Fibroblast of skin of right biceps (primary cell): ENCODE results near the gene SLC35F4.
"Not testable (repeated sequence)": the region's sequence is repeated elsewhere in the genome, so short reads cannot be mapped to it uniquely, and the experiment has no call there.

Source experiments
- DNase-seq: peaks from one replicate; pipeline ENCODE4 v3.0.0-alpha.2; 2013

The SLC35F4 gene

DNA sequence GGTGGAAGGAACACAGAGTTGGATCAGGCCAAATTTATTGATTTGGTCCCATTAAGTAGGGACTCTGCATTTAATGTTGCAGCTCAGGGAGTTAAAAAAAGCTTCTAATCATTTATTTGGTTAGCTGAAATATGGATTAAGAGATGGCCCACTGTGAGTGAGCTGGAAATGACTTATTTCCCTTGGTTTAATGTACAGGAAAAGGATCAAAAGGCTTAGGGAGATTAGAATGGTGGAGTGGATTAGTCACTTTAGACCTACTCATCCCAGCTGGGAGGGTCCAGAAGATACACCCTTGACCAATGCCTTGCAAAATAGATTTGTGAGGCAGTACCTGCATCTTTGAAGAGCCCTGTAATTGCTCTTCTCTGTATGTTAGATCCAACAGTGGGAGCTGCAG lies 143.8 kb downstream of the SLC35F4 start:
- peak; percentile 8 for DNase-seq

DNA sequence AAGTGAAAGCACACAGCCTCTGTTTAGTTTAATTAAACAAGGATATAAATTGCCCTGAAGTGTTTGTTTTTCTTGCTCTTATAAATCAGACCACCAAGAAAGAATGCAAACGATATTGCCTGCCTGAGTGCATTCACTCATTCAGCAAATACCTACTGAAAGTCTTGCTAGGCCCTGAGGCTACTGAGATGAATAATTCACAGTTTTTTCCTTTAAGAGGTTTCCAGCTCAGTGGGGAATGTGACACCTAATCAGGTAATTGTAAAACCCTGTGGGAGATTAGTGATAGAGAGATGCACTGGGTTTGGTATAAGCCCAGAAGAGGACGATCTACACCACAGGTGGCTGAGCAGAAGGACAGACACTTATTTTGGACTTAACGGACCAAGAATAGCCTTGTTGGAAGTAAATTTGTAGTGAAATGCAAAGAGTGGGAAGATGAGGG lies 151.4 kb downstream of the SLC35F4 start:
- no peak for DNase-seq

DNA sequence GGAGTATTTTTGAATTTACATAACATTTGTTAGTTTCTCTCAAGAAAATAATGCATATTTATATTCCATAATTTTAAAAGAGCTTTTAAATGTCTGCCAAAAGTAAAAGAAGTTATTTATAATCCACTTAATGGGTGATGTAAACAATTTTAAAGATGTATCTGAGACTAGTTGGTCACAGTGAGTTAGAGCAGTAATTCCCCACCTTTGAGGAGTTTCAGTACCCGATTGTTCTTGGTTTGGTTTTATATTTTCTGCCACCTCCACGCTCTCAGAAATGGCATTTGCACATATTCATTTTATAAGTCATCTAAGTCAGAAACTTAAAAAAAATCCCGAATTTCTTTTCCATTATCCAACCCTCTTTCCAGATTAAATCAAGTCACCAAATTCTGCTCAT lies 153.2 kb downstream of the SLC35F4 start:
- DNase-seq: no peak

DNA sequence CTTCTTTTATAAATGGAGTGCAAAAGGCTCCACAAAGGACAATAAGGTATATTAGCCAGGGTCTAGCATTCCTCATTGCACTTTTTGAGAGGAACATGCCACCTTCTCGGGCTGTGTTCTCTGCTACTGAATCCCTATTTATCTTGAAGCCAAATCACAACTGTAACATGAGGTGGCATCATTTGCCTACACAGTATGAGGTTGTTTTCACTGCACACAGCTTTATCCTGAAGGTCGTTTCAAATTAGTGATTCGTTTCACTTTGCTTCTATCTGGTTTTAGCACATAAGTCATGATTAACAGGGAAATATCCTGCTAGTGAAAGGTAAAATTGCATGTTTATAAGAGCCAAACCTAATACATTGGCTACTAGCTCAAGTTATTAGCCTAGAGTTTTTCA lies 153.8 kb downstream of the SLC35F4 start:
- no peak for DNase-seq

DNA sequence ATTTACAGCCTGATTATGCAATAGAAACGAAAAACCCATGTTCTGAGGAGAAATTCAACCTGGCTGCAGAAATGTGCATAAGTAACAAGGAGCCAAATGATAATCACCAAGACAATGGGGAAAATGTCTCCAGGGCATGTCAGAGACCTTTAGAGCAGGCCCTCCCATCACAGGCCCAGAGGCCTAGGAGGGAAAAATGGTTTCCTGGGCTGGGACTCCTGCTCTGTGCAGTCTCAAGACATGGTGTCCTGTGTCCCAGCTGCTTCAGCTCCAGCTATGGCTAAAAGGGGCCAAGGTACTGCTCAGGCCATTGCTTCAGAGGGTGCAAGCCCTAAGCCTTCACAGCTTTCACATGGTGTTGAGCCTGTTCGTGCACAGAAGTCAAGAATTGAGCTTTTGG lies 156.0 kb downstream of the SLC35F4 start:
- DNase-seq: no peak

DNA sequence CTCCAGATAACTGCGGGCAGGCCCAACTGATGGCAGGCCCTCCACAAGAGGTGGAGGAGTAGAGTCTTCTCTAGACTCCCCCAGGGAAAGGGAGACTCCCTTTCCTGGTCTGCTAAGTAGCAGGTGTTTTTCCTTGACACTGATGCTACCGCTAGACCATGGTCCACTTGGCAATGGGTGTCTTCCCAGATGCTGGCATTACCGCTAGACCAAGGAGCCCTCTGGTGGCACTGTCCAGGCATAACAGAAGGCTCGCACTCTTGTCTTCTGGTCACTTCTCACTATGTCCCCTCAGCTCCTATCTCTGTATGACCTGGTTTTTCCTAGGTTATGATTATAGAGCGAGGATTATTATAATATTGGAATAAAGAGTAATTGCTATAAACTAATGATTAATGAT lies 156.8 kb downstream of the SLC35F4 start:
- not testable (repeated sequence) for DNase-seq

DNA sequence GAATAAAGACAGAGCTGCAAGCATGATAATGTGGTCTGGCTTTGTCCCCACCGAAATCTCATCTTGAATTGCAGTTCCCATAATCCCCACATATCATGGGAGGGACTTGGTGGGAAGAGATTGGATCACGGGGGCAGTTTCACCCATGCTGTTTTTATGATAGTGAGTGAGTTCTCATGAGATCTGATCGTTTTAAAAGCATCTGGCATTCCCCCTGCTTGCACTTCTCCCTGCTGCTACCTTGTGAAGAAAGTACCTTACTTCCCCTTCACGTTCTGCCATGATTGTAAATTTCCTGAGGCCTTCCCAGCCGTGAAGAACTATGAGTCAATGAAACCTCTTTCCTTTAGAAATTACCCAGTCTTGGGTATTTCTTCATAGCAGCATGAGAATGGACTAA lies 158.7 kb downstream of the SLC35F4 start:
- no peak for DNase-seq

DNA sequence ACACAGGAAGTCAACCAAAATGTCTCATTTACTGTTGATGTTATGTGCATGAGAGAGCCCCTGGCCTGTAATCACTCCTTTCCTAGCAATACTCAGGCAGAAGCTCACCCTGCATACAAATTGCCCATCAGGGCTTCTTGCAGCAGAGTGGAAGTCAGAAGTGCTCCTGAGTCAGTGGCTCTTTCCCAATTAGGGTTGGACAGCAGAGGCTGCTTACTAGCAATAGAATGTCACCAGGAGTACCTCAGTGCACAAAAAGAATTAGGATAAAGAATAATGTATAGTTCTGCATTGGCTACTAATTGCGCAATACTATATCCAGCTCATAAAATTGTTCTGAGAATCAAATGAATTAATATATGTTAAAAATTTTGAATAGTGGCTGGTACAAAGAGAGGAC lies 161.1 kb downstream of the SLC35F4 start:
- no peak for DNase-seq

DNA sequence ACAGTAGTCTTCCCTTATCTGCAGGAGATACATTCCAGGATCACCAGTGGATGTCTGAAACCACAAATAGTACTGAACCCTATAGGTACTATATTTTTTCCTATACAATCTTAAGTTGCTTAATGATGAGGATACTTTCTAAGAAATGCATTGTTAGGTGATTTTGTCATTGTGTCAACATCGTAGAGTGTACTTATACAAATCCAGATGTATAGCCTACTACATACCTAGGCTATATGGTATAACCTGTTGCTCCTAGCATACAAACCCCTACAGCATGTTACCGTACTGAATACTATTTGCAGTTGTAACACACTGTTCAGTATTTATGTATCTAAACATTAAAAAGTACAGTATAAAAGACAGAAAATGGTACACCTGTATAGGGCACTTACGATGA lies 165.9 kb downstream of the SLC35F4 start:
- no peak for DNase-seq

DNA sequence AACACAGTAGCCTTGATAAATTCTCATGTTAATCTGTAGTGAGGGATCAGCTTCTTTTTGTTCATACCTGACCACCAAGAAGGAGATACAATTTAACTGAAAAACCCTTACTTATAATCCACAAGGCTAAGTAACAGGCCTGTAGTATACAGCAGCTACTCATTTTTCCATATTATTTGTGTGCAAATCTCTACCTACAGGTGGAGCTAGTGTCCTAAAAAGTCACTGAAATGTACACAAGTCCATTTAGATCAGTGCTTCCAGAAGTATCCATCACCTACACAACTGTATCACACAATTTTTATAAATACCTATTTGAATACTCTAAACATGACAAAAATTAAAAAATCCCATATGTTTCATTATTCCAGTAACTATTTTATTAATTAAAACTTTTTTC lies 173.2 kb downstream of the SLC35F4 start:
- peak; percentile 58 for DNase-seq

DNA sequence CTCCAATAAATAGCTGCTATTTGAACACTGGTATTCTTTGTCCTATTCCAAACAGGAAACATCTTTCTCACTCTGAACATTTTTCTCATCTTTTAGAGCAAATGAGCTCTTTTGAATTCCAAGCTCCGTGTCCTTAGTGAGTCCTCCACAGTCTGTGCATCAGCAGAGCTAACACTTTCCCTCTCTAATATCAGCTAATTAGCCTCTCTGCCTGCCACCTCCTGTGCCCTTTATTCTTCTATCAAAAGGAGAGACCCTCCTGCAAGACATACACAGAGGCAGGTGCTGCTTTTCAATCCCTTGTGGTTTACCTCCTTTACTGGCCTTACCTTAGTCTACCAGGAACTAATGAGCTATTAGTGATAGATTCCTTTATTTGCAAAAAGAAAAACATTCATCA lies 178.5 kb downstream of the SLC35F4 start:
- no peak for DNase-seq

DNA sequence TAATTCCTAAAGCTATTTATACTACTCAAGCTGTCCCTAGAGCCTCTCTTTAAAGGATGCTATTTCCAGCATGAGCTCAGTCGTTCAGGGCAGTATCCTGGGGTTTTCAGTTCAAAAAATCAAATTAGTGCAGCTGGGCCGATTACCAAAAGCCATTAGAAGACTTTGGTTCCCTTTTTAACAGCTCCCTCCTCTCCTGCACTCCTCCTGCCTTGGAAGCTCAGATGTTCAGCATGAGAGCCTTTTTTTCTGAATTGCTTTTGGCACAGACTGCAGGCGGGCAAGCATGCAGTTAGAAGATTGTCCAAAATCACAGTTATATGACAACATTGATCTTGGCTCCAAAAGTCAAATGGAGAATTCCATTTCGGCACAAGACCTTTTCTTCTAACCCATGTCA lies 179.6 kb downstream of the SLC35F4 start:
- no peak for DNase-seq

DNA sequence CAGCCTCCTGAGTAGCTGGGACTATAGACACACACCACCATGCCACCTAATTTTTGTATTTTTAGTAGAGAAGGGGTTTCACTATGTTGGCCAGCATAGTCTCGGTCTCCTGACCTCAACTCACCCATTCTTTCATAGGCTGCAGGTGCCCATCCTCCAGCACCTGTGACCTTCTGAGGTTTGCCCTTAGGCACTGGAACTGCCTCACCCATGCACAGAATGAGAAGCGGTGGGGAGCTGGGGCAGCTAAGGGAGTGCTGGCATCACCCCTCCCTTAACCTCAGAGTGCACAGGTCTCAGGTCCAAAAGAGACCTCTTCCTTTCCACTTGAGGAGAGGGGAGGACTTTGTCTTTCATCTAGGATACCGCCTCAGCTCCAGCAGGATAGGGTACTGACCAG lies 194.9 kb downstream of the SLC35F4 start:
- no peak for DNase-seq

DNA sequence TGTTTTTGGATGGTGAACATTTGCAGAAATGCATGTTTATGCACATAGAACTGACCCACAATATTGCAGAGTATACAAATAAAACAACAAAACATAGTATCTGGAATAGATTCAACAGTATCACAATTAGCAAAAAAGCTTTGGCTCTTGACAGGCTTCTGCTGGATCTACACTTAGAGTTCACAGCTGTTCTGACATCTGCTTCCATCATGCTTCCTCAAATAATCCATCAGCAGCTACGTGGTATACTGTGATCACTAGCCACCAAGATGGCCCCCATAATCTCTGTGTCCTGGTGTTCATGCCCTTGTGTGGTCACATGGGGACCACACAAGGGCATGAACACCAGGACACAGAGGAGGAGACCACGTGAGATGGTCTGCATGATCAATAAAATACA lies 205.7 kb downstream of the SLC35F4 start:
- DNase-seq: no peak

DNA sequence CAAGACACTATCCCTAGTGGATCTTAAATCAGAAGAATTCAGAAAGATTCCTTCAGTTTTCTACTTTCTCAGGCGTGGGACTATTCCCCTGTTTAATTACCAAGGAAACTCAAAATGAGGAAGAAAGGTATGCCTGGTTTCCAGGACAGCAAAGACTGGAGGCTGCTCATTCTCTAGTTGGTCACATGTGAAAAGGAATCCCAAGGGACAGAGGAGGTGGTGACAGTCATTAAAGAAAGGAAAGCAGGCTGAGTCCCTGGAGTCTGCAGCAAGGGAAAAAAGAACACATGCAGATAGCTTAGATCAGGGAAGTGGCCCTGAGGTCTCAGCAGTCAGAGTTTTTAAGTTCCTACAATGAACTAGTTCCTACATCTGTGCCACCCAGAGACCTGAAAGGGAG lies 206.8 kb downstream of the SLC35F4 start:
- no peak for DNase-seq

DNA sequence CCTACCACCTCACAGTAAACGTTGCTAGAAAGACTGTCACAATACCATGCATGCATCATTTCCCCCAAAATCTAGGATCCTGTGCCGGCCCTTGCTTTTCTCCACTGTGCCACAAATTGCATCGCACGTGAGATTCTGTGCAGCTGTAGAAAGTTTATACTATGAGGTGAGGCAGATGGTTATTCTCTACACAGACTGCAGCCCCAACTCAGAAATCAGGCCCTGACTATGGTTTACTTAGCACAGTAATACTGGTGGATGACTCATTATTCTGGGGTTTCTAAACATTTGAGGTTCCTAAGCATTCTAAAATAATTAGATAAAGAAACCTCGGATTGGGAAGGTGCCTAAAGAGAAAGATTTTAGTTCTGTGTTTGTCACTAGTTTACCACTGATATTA lies 208.4 kb downstream of the SLC35F4 start:
- peak; percentile 47 for DNase-seq

DNA sequence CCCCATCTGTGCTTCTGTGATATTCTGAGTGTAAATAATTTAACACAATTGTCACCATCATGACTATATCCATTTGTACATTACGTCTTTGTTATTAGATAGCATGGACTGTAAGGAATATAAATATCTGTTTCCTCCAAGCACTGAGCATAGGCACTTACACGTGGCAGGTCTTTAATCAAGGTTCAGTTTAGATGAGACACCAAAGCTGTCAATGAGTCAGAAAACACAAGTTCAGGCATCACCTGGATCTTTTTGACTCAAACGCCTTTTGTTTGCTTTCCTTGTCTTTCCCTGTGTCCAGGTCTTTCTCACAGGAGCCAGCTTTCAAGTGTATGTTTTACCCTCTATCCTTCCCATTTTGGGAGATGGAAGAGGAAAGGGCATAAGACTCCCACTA lies 209.0 kb downstream of the SLC35F4 start:
- DNase-seq: no peak

DNA sequence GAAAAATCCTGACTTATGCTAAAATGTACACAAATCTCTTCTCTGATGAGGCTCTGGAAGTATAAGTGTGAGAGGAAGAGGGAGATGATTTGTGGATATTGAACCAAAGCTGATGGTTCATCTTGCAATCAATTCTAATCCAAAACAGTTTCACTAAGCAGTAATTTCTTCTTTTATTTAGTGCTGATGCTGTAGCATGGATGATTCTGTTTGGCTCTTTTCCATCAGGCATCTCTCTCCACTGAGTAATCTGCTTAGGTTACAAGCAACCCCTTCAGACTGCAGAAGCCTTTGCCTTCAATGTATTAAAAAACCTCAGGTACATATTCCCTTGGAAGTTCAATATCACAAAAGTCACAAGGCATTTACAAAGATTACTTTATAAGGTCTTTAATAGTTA lies 213.1 kb downstream of the SLC35F4 start:
- peak; percentile 9 for DNase-seq

DNA sequence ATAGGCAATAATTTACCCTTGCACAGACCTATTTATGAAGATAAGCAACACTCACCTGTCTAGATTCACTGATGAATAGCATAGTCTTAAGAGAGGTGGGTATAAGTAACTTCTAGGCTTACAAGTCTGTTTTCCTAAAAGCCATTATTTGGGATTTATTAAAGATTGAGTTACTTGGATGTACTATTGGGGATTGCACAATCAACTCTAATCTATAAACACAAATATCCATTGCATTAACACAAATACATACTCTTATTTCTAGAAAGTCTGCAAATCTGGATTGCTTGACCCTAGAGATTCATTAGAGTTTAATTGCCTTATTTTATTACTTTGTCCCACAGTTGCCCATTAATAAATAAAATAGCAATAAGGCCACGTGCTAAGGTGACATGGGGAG lies 224.1 kb downstream of the SLC35F4 start:
- no peak for DNase-seq

DNA sequence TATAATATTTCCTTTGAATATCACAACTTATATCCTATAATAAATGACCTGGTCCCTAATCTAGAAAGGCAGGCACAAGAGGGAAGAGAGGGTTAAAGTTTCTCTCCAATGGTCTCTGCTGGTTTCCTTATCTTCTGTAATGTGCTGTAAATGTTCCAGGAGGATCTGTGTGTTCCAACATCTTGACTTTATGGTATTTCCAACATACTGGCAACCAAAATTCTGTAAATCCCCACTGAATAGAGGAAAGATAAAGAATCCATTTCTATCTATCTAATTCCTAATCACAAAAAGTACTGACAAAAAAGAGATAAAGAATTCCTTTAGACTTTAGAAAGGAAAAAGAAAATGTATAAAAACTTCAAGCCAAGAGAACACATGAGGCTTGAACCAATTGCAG lies 225.9 kb downstream of the SLC35F4 start:
- DNase-seq: no peak

DNA sequence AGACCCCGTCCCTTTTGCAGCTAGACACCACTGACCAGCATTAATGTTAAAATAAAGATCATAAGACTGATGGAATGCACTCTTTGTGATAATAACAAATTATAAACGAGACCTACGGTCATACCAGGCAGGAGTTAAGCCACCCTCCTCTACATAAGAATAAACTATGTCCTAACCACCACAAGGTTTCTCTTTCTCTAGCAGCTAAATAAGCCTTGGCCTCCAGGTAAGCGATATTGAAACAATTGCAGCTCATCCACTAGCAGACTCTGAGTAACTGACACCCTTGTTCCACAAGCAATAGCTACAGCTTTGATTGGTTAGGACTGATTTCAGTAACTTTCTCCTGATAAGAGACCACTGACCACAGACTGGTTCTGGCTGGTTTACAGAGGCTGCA lies 228.0 kb downstream of the SLC35F4 start:
- no peak for DNase-seq

DNA sequence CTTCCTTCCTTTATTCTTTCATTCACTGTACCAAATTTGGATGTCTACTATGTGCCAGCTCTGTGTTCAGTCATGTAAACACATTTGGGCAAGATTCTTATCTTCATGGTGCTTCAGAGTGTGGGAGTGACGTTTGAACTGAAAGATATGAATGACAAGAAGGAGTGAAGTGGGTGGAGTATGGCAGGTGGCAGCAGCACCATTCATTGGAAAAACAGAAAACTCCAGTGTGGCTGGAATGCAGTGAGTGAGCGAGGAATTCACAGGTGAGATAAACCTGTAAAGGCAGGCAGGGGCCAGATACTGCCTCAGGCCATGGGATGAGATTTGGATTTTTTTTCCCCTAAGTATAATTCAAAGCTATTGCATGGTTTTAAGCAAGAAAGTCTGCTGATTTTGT lies 231.6 kb downstream of the SLC35F4 start:
- no peak for DNase-seq

DNA sequence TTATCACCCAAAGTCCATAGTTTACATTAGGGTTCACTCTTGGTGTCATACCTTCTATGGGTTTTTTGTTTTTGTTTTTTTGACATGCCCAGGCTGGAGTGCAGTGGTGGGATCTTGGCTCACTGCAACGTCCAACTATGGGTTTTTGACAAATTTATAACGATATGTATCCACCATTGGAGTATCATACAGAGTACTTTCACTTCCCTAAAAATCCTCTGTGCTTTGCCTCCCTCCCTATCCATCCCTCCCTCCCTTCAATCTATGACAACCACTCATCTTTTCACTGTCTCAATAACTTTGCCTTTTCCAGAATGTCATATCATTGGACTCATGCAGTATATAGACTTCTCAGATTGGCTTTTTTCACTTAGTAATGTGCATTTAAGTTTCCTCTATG lies 233.2 kb downstream of the SLC35F4 start:
- DNase-seq: no peak

DNA sequence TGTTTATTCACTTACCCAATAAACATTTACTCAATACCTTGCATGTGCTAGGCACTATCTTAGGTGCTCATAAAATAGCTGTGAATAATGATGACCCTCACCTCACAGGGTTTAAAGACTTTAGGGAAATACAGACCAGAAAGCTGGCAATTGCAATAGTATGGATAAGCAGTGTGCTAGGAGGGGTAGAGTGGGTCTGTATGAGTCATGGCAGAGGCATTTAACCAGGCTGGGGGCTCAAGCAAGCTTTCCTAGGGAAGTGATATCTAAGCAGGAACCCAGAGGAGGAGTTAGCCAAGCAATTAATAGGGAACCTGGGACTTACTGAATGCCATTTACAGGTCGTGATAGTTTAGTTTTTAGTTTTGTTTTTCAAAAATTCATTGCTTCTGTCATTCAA lies 248.4 kb downstream of the SLC35F4 start:
- no peak for DNase-seq

DNA sequence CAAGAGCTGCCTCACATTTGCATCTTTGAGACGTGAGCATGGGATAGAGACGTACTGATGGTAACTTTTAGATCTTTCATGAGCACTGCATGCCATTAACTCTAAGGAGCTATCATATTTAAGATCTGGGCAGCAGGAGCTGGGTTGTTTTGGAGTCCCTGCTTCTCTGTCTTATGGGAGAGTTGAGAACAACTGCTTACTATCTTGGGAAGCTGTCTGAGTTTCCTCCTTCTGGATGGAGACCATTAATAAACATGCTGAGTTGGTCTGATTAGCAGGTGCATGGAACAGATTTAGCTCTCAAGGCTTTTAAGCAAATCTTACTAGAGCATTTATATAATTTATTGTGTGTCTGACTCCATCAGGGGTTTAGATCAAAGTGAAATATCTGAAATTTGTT lies 252.9 kb downstream of the SLC35F4 start:
- no peak for DNase-seq

DNA sequence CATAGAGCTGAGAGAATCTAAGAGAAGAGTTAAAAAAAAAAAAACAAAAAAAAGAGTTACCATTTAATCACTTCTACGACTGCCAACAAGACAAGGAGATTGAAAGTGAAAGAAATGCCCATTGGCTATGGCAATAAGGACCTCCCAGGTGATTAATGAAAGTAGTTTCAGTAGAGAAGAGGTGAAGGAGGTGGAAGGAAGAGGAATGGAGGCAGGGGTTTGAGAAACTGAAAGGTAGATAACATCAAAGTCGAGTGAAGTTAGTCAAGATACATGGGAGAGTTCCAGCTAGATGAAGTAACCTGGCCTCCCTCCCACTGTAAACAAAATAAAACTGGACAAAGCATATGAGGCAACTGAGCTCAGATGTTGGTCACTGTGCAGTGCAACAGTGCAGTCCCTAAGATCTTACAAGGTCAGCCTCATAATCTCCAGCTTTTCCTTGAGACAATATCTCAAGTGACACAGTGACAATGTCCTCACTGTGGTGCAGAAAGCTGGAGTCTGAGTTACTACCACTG lies 254.3 kb downstream of the SLC35F4 start:
- DNase-seq: no peak
